ENCODE measurements around the gene MTRFR. TPM values are rescaled to one million over a fixed set of nuclear protein-coding genes. Genes with fewer than 3 reads are reported as not detected.
"Not testable (repeated sequence)": the region's sequence is repeated elsewhere in the genome, so short reads cannot be mapped to it uniquely, and the experiment has no call there.

MTRFR gene
- 16.5 TPM for polyA plus RNA-seq (2013, experiment 1 of 2; ENCODE audit: insufficient read length)
- 20.6 TPM for polyA plus RNA-seq (2013, experiment 2 of 2; ENCODE audit: insufficient read length)

- peak; percentile 100 for DNase-seq
Measured at GRCh38 chr12:123232807-123233504, at the start of gene MTRFR, which contains the start of gene MPHOSPH9. TSS of gene MTRFR (plus strand) at chr12:123233436. CDS start at chr12:123253675, 20,239 bp downstream. TSS of gene MPHOSPH9 (minus strand) at chr12:123233141. CDS start at chr12:123230364, 2,777 bp downstream.

GRCh38 chr12:123187637-123188036 lies 45.6 kb upstream of the MTRFR start:
- DNase-seq = no peak

GRCh38 chr12:123199936-123200335 lies 33.3 kb upstream of the MTRFR start:
- no peak for DNase-seq

GRCh38 chr12:123200414-123200813 lies 32.8 kb upstream of the MTRFR start:
- no peak for DNase-seq

- peak; percentile 6 for DNase-seq
Measured at GRCh38 chr12:123206794-123207193, 26.4 kb upstream of the MTRFR start.

GRCh38 chr12:123207815-123208214 lies 25.4 kb upstream of the MTRFR start:
- not testable (repeated sequence) for DNase-seq

GRCh38 chr12:123223241-123223668 lies 10.0 kb upstream of the MTRFR start:
- DNase-seq = peak; percentile 23

GRCh38 chr12:123225443-123225842 lies 7.8 kb upstream of the MTRFR start:
- DNase-seq = no peak

GRCh38 chr12:123227581-123228258 lies 5.5 kb upstream of the MTRFR start:
- DNase-seq = no peak

GRCh38 chr12:123229051-123229450 lies 4.2 kb upstream of the MTRFR start:
- DNase-seq = no peak

GRCh38 chr12:123231931-123232330 lies 1.3 kb upstream of the MTRFR start:
- no peak for DNase-seq

GRCh38 chr12:123232472-123232806 lies 797 bp upstream of the MTRFR start:
- no peak for DNase-seq

GRCh38 chr12:123233505-123234308 lies 471 bp downstream of the MTRFR start:
- no peak for DNase-seq

GRCh38 chr12:123237646-123238329 lies 4.6 kb downstream of the MTRFR start:
- peak; percentile 77 for DNase-seq

- no peak for DNase-seq
Measured at GRCh38 chr12:123238330-123238682, 5.1 kb downstream of the MTRFR start.

- DNase-seq = no peak
Measured at GRCh38 chr12:123238961-123239360, 5.7 kb downstream of the MTRFR start.

GRCh38 chr12:123242116-123242904 lies 9.1 kb downstream of the MTRFR start:
- no peak for DNase-seq

GRCh38 chr12:123243671-123244262 lies 10.5 kb downstream of the MTRFR start:
- DNase-seq = no peak

GRCh38 chr12:123245678-123246077 lies 12.4 kb downstream of the MTRFR start:
- DNase-seq = no peak

- DNase-seq = not testable (repeated sequence)
Measured at GRCh38 chr12:123248129-123248528, 14.9 kb downstream of the MTRFR start.

Data from fibroblast of skin of scalp (primary cell).